HK-2 (cell line): ENCODE measurements around the gene NBEAL2.

ENCODE experiments used
- DNase-seq: peaks from one replicate; pipeline ENCODE4 v3.0.0-alpha.2; 2018; ENCODE audit not compliant: unreplicated experiment

NBEAL2 gene

GRCh38 chr3:47000922-47001730, 21.7 kb downstream of the NBEAL2 start:
- DNase-seq = no peak

GRCh38 chr3:47001731-47002170, 22.3 kb downstream of the NBEAL2 start:
- DNase-seq = no peak

GRCh38 chr3:47002171-47003055, 22.9 kb downstream of the NBEAL2 start:
- no peak for DNase-seq

GRCh38 chr3:47003056-47003410, 23.6 kb downstream of the NBEAL2 start:
- DNase-seq = no peak

GRCh38 chr3:47003461-47004368, 24.2 kb downstream of the NBEAL2 start:
- no peak for DNase-seq

GRCh38 chr3:47004369-47005211, 25.1 kb downstream of the NBEAL2 start:
- DNase-seq = no peak

GRCh38 chr3:47005212-47006144, 26.0 kb downstream of the NBEAL2 start:
- no peak for DNase-seq

- DNase-seq = no peak
Measured at GRCh38 chr3:47006145-47006651, 26.7 kb downstream of the NBEAL2 start.

- DNase-seq = no peak
Measured at GRCh38 chr3:47007001-47007400, 27.5 kb downstream of the NBEAL2 start.

GRCh38 chr3:47007482-47008233, 28.2 kb downstream of the NBEAL2 start:
- DNase-seq = no peak

GRCh38 chr3:47008234-47008796, 28.8 kb downstream of the NBEAL2 start:
- DNase-seq = no peak

GRCh38 chr3:47008851-47009224, 29.4 kb downstream of the NBEAL2 start:
- DNase-seq = no peak

GRCh38 chr3:47009225-47010110, 30.0 kb downstream of the NBEAL2 start:
- DNase-seq = no peak

GRCh38 chr3:47010111-47010712, 30.7 kb downstream of the NBEAL2 start:
- DNase-seq = no peak

- DNase-seq = no peak
Measured at GRCh38 chr3:47010910-47011309, 31.4 kb downstream of the NBEAL2 start.

- no peak for DNase-seq
Measured at GRCh38 chr3:47011371-47011770, 31.9 kb downstream of the NBEAL2 start.
